ENCODE measurements around the gene LMBR1L. TPM values are rescaled to one million over a fixed set of nuclear protein-coding genes. Genes with fewer than 3 reads are reported as not detected.
A peak's percentile ranks its signal among the peaks of the same experiment; 100 is the strongest.

Gene LMBR1L
- total and polyA plus RNA-seq, 2 of the 13 experiments (the other 11 are each of a cell fraction or from before 2014, with no cell fraction given), result 12.2 to 65.9 TPM

- TF ChIP-seq RORA (CRISPR knock-in tag; IDR thresholded peaks at IDR 0.05) (no peak), ZNF547 (CRISPR knock-in tag; IDR thresholded peaks at IDR 0.05) (0 out of 2 replicates have a peak, but pooled peaks have one; percentile 68), NPAS2 (CRISPR knock-in tag; IDR thresholded peaks at IDR 0.05; ENCODE audit: borderline replicate concordance) (no peak), TCF7 (IDR thresholded peaks at IDR 0.05; ENCODE audit: low read depth) (peak; percentile 36; the same call in 1 of the 2 replicates), KDM5B (CRISPR knock-in tag; IDR thresholded peaks at IDR 0.05; ENCODE audit: borderline replicate concordance) (peak; percentile 79; the same call in 1 of the 2 replicates), NR1H2 (CRISPR knock-in tag; IDR thresholded peaks at IDR 0.05; ENCODE audit: borderline replicate concordance, low read depth) (0 out of 2 replicates have a peak, but pooled peaks have one; percentile 40), SP1 (IDR thresholded peaks at IDR 0.05) (no peak), SP1 (CRISPR knock-in tag; IDR thresholded peaks at IDR 0.05) (peak; percentile 91), PHB2 (IDR thresholded peaks at IDR 0.05; ENCODE audit: partially characterized antibody) (no peak), RARA (CRISPR knock-in tag; IDR thresholded peaks at IDR 0.05) (no peak), MIXL1 (CRISPR knock-in tag; IDR thresholded peaks at IDR 0.05) (no peak), HDAC6 (IDR thresholded peaks at IDR 0.05; ENCODE audit: low read depth, low read length) (no peak), ZNF674 (CRISPR knock-in tag; IDR thresholded peaks at IDR 0.05; ENCODE audit: low read depth) (no peak), CBFB (CRISPR knock-in tag; IDR thresholded peaks at IDR 0.05) (no peak), ZNF777 (CRISPR knock-in tag; IDR thresholded peaks at IDR 0.05) (peak; percentile 74), HNRNPH1 (optimal IDR thresholded peaks at IDR 0.05; ENCODE audit: low read depth, low read length) (no peak), SIN3A (IDR thresholded peaks at IDR 0.05; ENCODE audit: borderline replicate concordance, low read depth, low read length) (peak; percentile 70), TAF15 (IDR thresholded peaks at IDR 0.05; ENCODE audit: low read depth, low read length, poor library complexity, severe bottlenecking) (no peak), REPIN1 (CRISPR knock-in tag; IDR thresholded peaks at IDR 0.05; ENCODE audit: borderline replicate concordance, low read depth) (no peak), SETDB1 (CRISPR knock-in tag; IDR thresholded peaks at IDR 0.05; ENCODE audit: borderline replicate concordance) (no peak), ZNF232 (CRISPR knock-in tag; IDR thresholded peaks at IDR 0.05; ENCODE audit: borderline replicate concordance) (peak; percentile 62; the same call in 1 of the 2 replicates), ZSCAN12 (CRISPR knock-in tag; IDR thresholded peaks at IDR 0.05) (peak; percentile 45; the same call in 1 of the 2 replicates), ZNF430 (CRISPR knock-in tag; IDR thresholded peaks at IDR 0.05) (0 out of 2 replicates have a peak, but pooled peaks have one; percentile 37), GTF3A (CRISPR knock-in tag; conservative IDR thresholded peaks at IDR 0.05) (no peak), PHF20 (CRISPR knock-in tag; IDR thresholded peaks at IDR 0.05) (peak; percentile 65), PLRG1 (conservative IDR thresholded peaks at IDR 0.05) (no peak), ATM (IDR thresholded peaks at IDR 0.05; ENCODE audit: borderline replicate concordance) (no peak)
- TF ChIP-seq, protein P1, sequence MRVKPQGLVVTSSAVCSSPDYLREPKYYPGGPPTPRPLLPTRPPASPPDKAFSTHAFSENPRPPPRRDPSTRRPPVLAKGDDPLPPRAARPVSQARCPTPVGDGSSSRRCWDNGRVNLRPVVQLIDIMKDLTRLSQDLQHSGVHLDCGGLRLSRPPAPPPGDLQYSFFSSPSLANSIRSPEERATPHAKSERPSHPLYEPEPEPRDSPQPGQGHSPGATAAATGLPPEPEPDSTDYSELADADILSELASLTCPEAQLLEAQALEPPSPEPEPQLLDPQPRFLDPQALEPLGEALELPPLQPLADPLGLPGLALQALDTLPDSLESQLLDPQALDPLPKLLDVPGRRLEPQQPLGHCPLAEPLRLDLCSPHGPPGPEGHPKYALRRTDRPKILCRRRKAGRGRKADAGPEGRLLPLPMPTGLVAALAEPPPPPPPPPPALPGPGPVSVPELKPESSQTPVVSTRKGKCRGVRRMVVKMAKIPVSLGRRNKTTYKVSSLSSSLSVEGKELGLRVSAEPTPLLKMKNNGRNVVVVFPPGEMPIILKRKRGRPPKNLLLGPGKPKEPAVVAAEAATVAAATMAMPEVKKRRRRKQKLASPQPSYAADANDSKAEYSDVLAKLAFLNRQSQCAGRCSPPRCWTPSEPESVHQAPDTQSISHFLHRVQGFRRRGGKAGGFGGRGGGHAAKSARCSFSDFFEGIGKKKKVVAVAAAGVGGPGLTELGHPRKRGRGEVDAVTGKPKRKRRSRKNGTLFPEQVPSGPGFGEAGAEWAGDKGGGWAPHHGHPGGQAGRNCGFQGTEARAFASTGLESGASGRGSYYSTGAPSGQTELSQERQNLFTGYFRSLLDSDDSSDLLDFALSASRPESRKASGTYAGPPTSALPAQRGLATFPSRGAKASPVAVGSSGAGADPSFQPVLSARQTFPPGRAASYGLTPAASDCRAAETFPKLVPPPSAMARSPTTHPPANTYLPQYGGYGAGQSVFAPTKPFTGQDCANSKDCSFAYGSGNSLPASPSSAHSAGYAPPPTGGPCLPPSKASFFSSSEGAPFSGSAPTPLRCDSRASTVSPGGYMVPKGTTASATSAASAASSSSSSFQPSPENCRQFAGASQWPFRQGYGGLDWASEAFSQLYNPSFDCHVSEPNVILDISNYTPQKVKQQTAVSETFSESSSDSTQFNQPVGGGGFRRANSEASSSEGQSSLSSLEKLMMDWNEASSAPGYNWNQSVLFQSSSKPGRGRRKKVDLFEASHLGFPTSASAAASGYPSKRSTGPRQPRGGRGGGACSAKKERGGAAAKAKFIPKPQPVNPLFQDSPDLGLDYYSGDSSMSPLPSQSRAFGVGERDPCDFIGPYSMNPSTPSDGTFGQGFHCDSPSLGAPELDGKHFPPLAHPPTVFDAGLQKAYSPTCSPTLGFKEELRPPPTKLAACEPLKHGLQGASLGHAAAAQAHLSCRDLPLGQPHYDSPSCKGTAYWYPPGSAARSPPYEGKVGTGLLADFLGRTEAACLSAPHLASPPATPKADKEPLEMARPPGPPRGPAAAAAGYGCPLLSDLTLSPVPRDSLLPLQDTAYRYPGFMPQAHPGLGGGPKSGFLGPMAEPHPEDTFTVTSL (CRISPR knock-in tag; IDR thresholded peaks at IDR 0.05; ENCODE audit: borderline replicate concordance), result no peak
Observed at GRCh38 chr12:49069507-49070346, 40.9 kb downstream of the LMBR1L start, which contains the start of gene RHEBL1 (continued).
